ENCODE measurements around the gene FRMD4B.
"Not testable (repeated sequence)": the region's sequence is repeated elsewhere in the genome, so short reads cannot be mapped to it uniquely, and the experiment has no call there.

FRMD4B gene

GRCh38 chr3:69360690-69361089 is 25.2 kb downstream of the FRMD4B start:
- no peak for DNase-seq (ENCODE audit: low read depth)

GRCh38 chr3:69359916-69360315 is 26.0 kb downstream of the FRMD4B start:
- no peak for DNase-seq (ENCODE audit: low read depth)

- DNase-seq (ENCODE audit: low read depth): no peak
Observed at GRCh38 chr3:69359339-69359893, 26.5 kb downstream of the FRMD4B start.

GRCh38 chr3:69357196-69357595 is 28.7 kb downstream of the FRMD4B start:
- DNase-seq (ENCODE audit: low read depth): no peak

GRCh38 chr3:69354948-69355347 is 30.9 kb downstream of the FRMD4B start:
- no peak for DNase-seq (ENCODE audit: low read depth)

GRCh38 chr3:69353503-69353902 is 32.4 kb downstream of the FRMD4B start:
- DNase-seq (ENCODE audit: low read depth): no peak

- no peak for DNase-seq (ENCODE audit: low read depth)
Observed at GRCh38 chr3:69353088-69353478, 32.8 kb downstream of the FRMD4B start.

GRCh38 chr3:69352305-69353087 is 33.4 kb downstream of the FRMD4B start:
- no peak for DNase-seq (ENCODE audit: low read depth)

- no peak for DNase-seq (ENCODE audit: low read depth)
Observed at GRCh38 chr3:69343875-69344274, 42.0 kb downstream of the FRMD4B start.

GRCh38 chr3:69342074-69342473 is 43.8 kb downstream of the FRMD4B start:
- no peak for DNase-seq (ENCODE audit: low read depth)

GRCh38 chr3:69339760-69340159 is 46.1 kb downstream of the FRMD4B start:
- no peak for DNase-seq (ENCODE audit: low read depth)

GRCh38 chr3:69338911-69339310 is 47.0 kb downstream of the FRMD4B start:
- DNase-seq (ENCODE audit: low read depth): no peak

- DNase-seq (ENCODE audit: low read depth): no peak
Observed at GRCh38 chr3:69332934-69333333, 53.0 kb downstream of the FRMD4B start.

GRCh38 chr3:69330891-69331400 is 54.9 kb downstream of the FRMD4B start:
- DNase-seq (ENCODE audit: low read depth): no peak

- DNase-seq (ENCODE audit: low read depth): no peak
Observed at GRCh38 chr3:69329892-69330291, 56.0 kb downstream of the FRMD4B start.

GRCh38 chr3:69328963-69329302 is 57.0 kb downstream of the FRMD4B start:
- no peak for DNase-seq (ENCODE audit: low read depth)

GRCh38 chr3:69328103-69328962 is 57.6 kb downstream of the FRMD4B start:
- no peak for DNase-seq (ENCODE audit: low read depth)

- DNase-seq (ENCODE audit: low read depth): no peak
Observed at GRCh38 chr3:69326855-69327300, 59.0 kb downstream of the FRMD4B start.

GRCh38 chr3:69325151-69325550 is 60.7 kb downstream of the FRMD4B start:
- no peak for DNase-seq (ENCODE audit: low read depth)

- DNase-seq (ENCODE audit: low read depth): no peak
Observed at GRCh38 chr3:69324362-69325025, 61.4 kb downstream of the FRMD4B start.

- no peak for DNase-seq (ENCODE audit: low read depth)
Observed at GRCh38 chr3:69323941-69324340, 61.9 kb downstream of the FRMD4B start.

GRCh38 chr3:69322512-69322911 is 63.4 kb downstream of the FRMD4B start:
- DNase-seq (ENCODE audit: low read depth): not testable (repeated sequence)

All from stimulated activated CD8-positive, alpha-beta memory T cell treated with anti-CD3 and anti-CD28 coated beads, Interleukin-12 subunit alpha, Interleukin-12 subunit beta, amount 100 ng/mL, for 1 hour (primary cell).